ENCODE results near the gene DENND2C. TPM values are rescaled to one million over a fixed set of nuclear protein-coding genes. Genes with fewer than 3 reads are reported as not detected.

Gene DENND2C
- polyA plus RNA-seq, 2 of the 4 experiments (the other 2 are of a cell fraction), result 0.18 to 0.19 TPM

DNA sequence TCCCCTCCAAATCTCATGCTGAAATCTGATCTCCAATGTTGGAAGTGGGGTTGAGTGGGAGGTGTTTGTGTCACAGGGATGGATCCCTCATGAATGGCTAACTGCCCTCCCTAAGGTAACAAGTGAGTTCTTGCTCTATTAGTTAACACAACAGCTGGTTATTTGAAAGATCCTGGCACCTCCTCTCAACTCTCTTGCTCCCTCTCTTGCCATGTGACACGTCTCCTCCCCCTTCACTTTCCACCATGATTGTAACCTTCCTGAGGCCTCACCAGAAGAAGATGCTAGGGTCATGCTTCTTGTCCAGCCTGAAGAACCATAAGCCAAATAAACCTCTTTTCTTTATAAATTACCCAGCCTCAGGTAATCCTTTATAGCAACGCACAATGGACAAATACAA is 28.5 kb downstream of the DENND2C start:
- no peak for ATAC-seq
- DNase-seq (ENCODE audit: low read depth in 1 of 2, low spot score in 1 of 2), result no peak
- H3K27ac ChIP-seq, result no peak overlapping the region
- H3K4me1 ChIP-seq, result no peaks in the 10 kb centered on the region
- ChIA-PET POLR2A (no interaction called here), CTCF (interaction anchor here (1.2 kb wide), 1 partner anchor 12 kb away, joined by 3 read pairs; no protein-coding TSS in a partner anchor)
- WGBS (ENCODE audit: missing lambda C conversion rate), result 10% methylated on average over 2 of the region's 2 CpGs
- FAIRE-seq, result no peak
- TF ChIP-seq HDAC2 (IDR thresholded peaks at IDR 0.05) (no peak), JUNB (IDR thresholded peaks at IDR 0.05) (no peak), FOSL2 (IDR thresholded peaks at IDR 0.05) (no peak), FOSL2 (CRISPR knock-in tag; IDR thresholded peaks at IDR 0.05) (no peak), HOXA7 (CRISPR knock-in tag; IDR thresholded peaks at IDR 0.05) (no peak), SMC3 (IDR thresholded peaks at IDR 0.05) (no peak), POLR2AphosphoS2 (conservative IDR thresholded peaks at IDR 0.05; ENCODE audit: low read length) (no peak), KDM5A (IDR thresholded peaks at IDR 0.05) (no peak), RCOR1 (IDR thresholded peaks at IDR 0.05; ENCODE audit: low read depth, low read length) (no peak)
- TF ChIP-seq, protein P1, sequence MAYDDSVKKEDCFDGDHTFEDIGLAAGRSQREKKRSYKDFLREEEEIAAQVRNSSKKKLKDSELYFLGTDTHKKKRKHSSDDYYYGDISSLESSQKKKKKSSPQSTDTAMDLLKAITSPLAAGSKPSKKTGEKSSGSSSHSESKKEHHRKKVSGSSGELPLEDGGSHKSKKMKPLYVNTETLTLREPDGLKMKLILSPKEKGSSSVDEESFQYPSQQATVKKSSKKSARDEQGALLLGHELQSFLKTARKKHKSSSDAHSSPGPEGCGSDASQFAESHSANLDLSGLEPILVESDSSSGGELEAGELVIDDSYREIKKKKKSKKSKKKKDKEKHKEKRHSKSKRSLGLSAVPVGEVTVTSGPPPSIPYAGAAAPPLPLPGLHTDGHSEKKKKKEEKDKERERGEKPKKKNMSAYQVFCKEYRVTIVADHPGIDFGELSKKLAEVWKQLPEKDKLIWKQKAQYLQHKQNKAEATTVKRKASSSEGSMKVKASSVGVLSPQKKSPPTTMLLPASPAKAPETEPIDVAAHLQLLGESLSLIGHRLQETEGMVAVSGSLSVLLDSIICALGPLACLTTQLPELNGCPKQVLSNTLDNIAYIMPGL (CRISPR knock-in tag; IDR thresholded peaks at IDR 0.05; ENCODE audit: borderline replicate concordance), result no peak
- no peaks in the 10 kb centered on the region for H3K9me3 ChIP-seq
- no peak overlapping the region for H3K4me2 ChIP-seq
- no peak overlapping the region for H3K4me3 ChIP-seq

DNA sequence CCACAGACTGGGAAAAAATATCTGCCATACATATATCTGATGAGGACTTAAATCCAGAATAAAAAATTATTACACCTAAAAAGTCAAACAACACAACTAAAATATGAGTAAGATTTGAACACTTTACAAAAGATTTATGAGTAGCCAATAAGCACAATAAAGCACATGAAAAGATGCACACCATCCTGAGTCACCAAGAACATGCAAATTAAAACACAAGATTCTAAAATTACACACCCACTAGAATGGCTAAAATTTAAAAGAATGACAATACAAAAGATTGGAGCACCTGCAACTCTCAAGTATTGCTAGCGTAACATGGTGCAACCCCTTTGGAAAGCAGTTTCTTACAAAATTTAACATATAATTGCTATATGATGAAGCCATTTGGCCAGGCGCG is 30.9 kb downstream of the DENND2C start:
- CTCF ChIA-PET, result no interaction called here
- Histone ChIP-seq H3K4me2 (no peak overlapping the region), H3K4me1 (no peaks in the 10 kb centered on the region), H3K9me3 (no peaks in the 10 kb centered on the region), H3K4me3 (no peak overlapping the region), H3K27ac (no peak overlapping the region)
- POLR2A ChIA-PET, result no interaction called here
- WGBS (ENCODE audit: missing lambda C conversion rate), result 59% methylated on average over 3 of the region's 3 CpGs
- DNase-seq (ENCODE audit: low read depth in 1 of 2, low spot score in 1 of 2) (no peak), ATAC-seq (no peak), FAIRE-seq (no peak)
- no peak for TF ChIP-seq MAFK (IDR thresholded peaks at IDR 0.05; ENCODE audit: partially characterized antibody)
- no peak for TF ChIP-seq HOXB13 (CRISPR knock-in tag; IDR thresholded peaks at IDR 0.05; ENCODE audit: low read depth)
- no peak for TF ChIP-seq HOXA7 (CRISPR knock-in tag; IDR thresholded peaks at IDR 0.05)
- TF ChIP-seq HOXB5 (CRISPR knock-in tag; IDR thresholded peaks at IDR 0.05), result no peak
- TF ChIP-seq ZC3H11A (IDR thresholded peaks at IDR 0.05), result no peak
- TF ChIP-seq TP53 (CRISPR knock-in tag; IDR thresholded peaks at IDR 0.05), result no peak
- TF ChIP-seq, protein P2, sequence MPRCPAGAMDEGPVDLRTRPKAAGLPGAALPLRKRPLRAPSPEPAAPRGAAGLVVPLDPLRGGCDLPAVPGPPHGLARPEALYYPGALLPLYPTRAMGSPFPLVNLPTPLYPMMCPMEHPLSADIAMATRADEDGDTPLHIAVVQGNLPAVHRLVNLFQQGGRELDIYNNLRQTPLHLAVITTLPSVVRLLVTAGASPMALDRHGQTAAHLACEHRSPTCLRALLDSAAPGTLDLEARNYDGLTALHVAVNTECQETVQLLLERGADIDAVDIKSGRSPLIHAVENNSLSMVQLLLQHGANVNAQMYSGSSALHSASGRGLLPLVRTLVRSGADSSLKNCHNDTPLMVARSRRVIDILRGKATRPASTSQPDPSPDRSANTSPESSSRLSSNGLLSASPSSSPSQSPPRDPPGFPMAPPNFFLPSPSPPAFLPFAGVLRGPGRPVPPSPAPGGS (IDR thresholded peaks at IDR 0.05), result no peak
- TF ChIP-seq RFX5 (IDR thresholded peaks at IDR 0.05), result no peak
- TF ChIP-seq NR3C1 (IDR thresholded peaks at IDR 0.05), result no peak
- TF ChIP-seq ZNF302 (CRISPR knock-in tag; IDR thresholded peaks at IDR 0.05), result no peak
- no peak for TF ChIP-seq EHMT2 (IDR thresholded peaks at IDR 0.05; ENCODE audit: low read depth)
- TF ChIP-seq SREBF2 (IDR thresholded peaks at IDR 0.05), result no peak
- no peak for TF ChIP-seq JUNB (IDR thresholded peaks at IDR 0.05)
- TF ChIP-seq CEBPB (IDR thresholded peaks at IDR 0.05), result no peak
- no peak for TF ChIP-seq HDAC2 (IDR thresholded peaks at IDR 0.05)
- TF ChIP-seq GATA3 (IDR thresholded peaks at IDR 0.05; ENCODE audit: borderline replicate concordance), result no peak
- TF ChIP-seq ZFP36 (IDR thresholded peaks at IDR 0.05; ENCODE audit: borderline replicate concordance, partially characterized antibody), result no peak
- no peak for TF ChIP-seq EHF (CRISPR knock-in tag; IDR thresholded peaks at IDR 0.05)
- TF ChIP-seq POLR2A (IDR thresholded peaks at IDR 0.05; ENCODE audit: low read length), result no peak

DNA sequence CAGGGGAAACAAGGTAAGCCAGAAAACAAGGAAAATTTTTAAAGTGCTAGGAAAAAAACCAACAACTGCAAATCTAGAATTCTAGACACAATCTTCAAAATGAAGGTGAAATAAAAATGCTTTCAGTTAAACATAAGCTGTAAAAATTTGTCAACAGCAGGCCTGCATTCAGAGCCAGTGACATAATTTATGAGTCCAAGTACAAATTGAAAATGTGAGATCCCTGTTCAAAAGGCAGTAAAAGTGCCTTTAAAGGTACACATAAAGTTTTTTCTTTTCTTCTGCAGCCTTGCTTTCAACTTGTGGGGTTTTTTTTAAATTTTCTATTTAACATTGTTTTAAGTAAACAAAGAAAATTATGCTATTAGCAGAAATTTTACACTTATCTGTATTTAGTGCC is 37.4 kb downstream of the DENND2C start:
- ATAC-seq, result no peak
- no peak for DNase-seq (ENCODE audit: low read depth in 1 of 2, low spot score in 1 of 2)
- ChIA-PET POLR2A (no interaction called here), CTCF (no interaction called here)
- Histone ChIP-seq H3K27ac (no peak overlapping the region), H3K4me1 (no peaks in the 10 kb centered on the region), H3K4me3 (no peak overlapping the region), H3K9me3 (no peaks in the 10 kb centered on the region), H3K4me2 (no peak overlapping the region)
- no peak for TF ChIP-seq CHD2 (IDR thresholded peaks at IDR 0.05; ENCODE audit: low read length, partially characterized antibody)
- FAIRE-seq, result no peak
